ENCODE results near the gene WDR36. TPM values are rescaled to one million over a fixed set of nuclear protein-coding genes. Genes with fewer than 3 reads are reported as not detected.

WDR36 gene
- total and polyA plus RNA-seq, 2 of the 4 experiments (the other 2 are of a cell fraction): 11.9 to 87.8 TPM

- no peak overlapping the region for H3K18ac ChIP-seq (ENCODE audit: low read depth, low read length)
- H3K9me3 ChIP-seq (ENCODE audit: control insufficient read depth, insufficient read depth, low read length): no peaks in the 10 kb centered on the region
- H2BK5ac ChIP-seq (ENCODE audit: low read depth, low read length, poor library complexity, severe bottlenecking): no peak overlapping the region
- no peak overlapping the region for H3K4me3 ChIP-seq (ENCODE audit: insufficient read depth, low read depth, low read length)
- H3K36me3 ChIP-seq (ENCODE audit: control insufficient read depth, insufficient read depth, low read length): no peaks in the 10 kb centered on the region
- no peak for TF ChIP-seq BHLHE40 (IDR thresholded peaks at IDR 0.05; ENCODE audit: low read depth, low read length)
- DNase-seq: no peak
- no peaks in the 10 kb centered on the region for H3K9me1 ChIP-seq (ENCODE audit: insufficient read depth, low read length)
- no peak overlapping the region for H3K9ac ChIP-seq (ENCODE audit: low read depth, low read length)
- in situ Hi-C loops (cut with MboI; ENCODE audit: low sequenced_read_pairs): loop anchor here (10.0 kb wide), 1 partner anchor 300 kb away; no protein-coding TSS in a partner anchor
- no peak overlapping the region for H2AFZ ChIP-seq (replicated peaks; ENCODE audit: low read length, poor library complexity)
- no peak overlapping the region for H2BK120ac ChIP-seq (ENCODE audit: low read depth, low read length)
- H3K4me1 ChIP-seq (ENCODE audit: control insufficient read depth, insufficient read depth, low read length): no peaks in the 10 kb centered on the region
- ChIA-PET CTCF (interaction anchor here (0.8 kb wide), 1 partner anchor 296 kb away, joined by 3 read pairs; no protein-coding TSS in a partner anchor), POLR2A (ENCODE audit: unreplicated experiment) (no interaction called here)
- no peak overlapping the region for H3K4me2 ChIP-seq (ENCODE audit: low read depth, low read length)
- dilution Hi-C loops (cut with HindIII; ENCODE audit: low sequenced_read_pairs, unreplicated experiment): no loop called here
- no peak overlapping the region for H4K5ac ChIP-seq (ENCODE audit: low read depth, low read length)
- H3K27me3 ChIP-seq (ENCODE audit: control insufficient read depth, insufficient read depth, low read length): no peaks in the 10 kb centered on the region
- no peaks in the 10 kb centered on the region for H4K20me1 ChIP-seq (ENCODE audit: insufficient read depth, low read length)
- H2BK20ac ChIP-seq (ENCODE audit: low read depth, low read length): no peak overlapping the region
- no peak overlapping the region for H3K27ac ChIP-seq (ENCODE audit: insufficient read depth, low read length)
- no peak overlapping the region for H4K91ac ChIP-seq (ENCODE audit: insufficient read depth, low read depth, low read length)
- H4K8ac ChIP-seq (ENCODE audit: low read depth in 2 of 2, low read length in 2 of 2): no peak overlapping the region
- H2AK5ac ChIP-seq (ENCODE audit: low read depth, low read length): no peak overlapping the region
- intact Hi-C loops (cut with micrococcal nuclease): no loop called here
- no peak overlapping the region for H3K23ac ChIP-seq (ENCODE audit: low read depth, low read length)
- no peak for ATAC-seq (ENCODE audit: low read depth)
- no TSS peak for BruUV-seq (replicated peaks)
- no peak overlapping the region for H3K56ac ChIP-seq (ENCODE audit: extremely low read depth, insufficient read depth, low read length)
- no CpG with 5 or more reads among the region's 2 CpGs for WGBS, 2 experiments (ENCODE audit: extremely low coverage in 2 of 2, insufficient read length in 1 of 2)
- H2AK9ac ChIP-seq (replicated peaks; ENCODE audit: low read depth, low read length, poor library complexity): no peak overlapping the region
- H3K79me1 ChIP-seq (ENCODE audit: low read depth in 1 of 2, low read length in 2 of 2): no peaks in the 10 kb centered on the region
- H3K4ac ChIP-seq (ENCODE audit: low read depth, low read length): no peak overlapping the region
- H3K14ac ChIP-seq (replicated peaks; ENCODE audit: low read depth, low read length): no peak overlapping the region
- H2BK15ac ChIP-seq (ENCODE audit: low read depth, low read length): no peak overlapping the region
These were observed 72.9 kb downstream of the WDR36 start for GRCh38 chr5:111165058-111165457.

Data from IMR-90 (cell line).